Immature natural killer cell (primary cell): Measurements from ENCODE around the gene DNAH8. TPM values are rescaled to one million over a fixed set of nuclear protein-coding genes. Genes with fewer than 3 reads are reported as not detected.
"Not testable (repeated sequence)": the region's sequence is repeated elsewhere in the genome, so short reads cannot be mapped to it uniquely, and the experiment has no call there.

Experiments used
- DNase-seq, 3 donors: peaks; one replicate each; pipeline ENCODE4 v3.0.0; 2022; ENCODE audit warnings: mixed read lengths in 1 of 3
- H3K27ac Mint-ChIP-seq, 6 donors: one replicate each; pipeline ENCODE4 v1.8.0; 2020; ENCODE audit warnings: mixed read lengths in 6 of 6, mild to moderate bottlenecking in 5 of 6, inconsistent platforms in 4 of 6, moderate library complexity in 3 of 6
- H3K27me3 Mint-ChIP-seq, 3 donors: one replicate each; pipeline ENCODE4 v1.8.0; 2020 to 2021; ENCODE audit warnings: low read depth in 3 of 3, mild to moderate bottlenecking in 3 of 3, mixed read lengths in 3 of 3, moderate library complexity in 3 of 3, inconsistent platforms in 1 of 3
- H3K36me3 Mint-ChIP-seq, 3 donors: one replicate each; pipeline ENCODE4 v1.8.0; 2020; ENCODE audit warnings: mixed read lengths in 3 of 3, inconsistent platforms in 2 of 3, mild to moderate bottlenecking in 2 of 3
- H3K4me1 Mint-ChIP-seq, 2 donors: one replicate each; pipeline ENCODE4 v1.8.0; 2020; ENCODE audit warnings: inconsistent platforms in 2 of 2, mild to moderate bottlenecking in 2 of 2, mixed read lengths in 2 of 2, moderate library complexity in 1 of 2
- H3K4me3 Mint-ChIP-seq, 5 donors: one replicate each; pipeline ENCODE4 v1.8.0; 2020; ENCODE audit warnings: mild to moderate bottlenecking in 5 of 5, mixed read lengths in 5 of 5, inconsistent platforms in 3 of 5, moderate library complexity in 3 of 5
- H3K9me3 Mint-ChIP-seq, 6 donors: one replicate each; pipeline ENCODE4 v1.8.0; 2020; ENCODE audit warnings: mild to moderate bottlenecking in 6 of 6, mixed read lengths in 6 of 6, inconsistent platforms in 4 of 6, moderate library complexity in 3 of 6
- polyA plus RNA-seq, 3 donors: library from polyadenylated mRNA; unstranded; fragments of 300-500 nt; fragmentation: Illumina TruSeq; gene quantifications; one replicate each; pipeline ENCODE4 v1.2.3, GENCODE V29; 2021

Gene DNAH8
- polyA plus RNA-seq, 3 donors from 2014 or later, result not detected

DNA sequence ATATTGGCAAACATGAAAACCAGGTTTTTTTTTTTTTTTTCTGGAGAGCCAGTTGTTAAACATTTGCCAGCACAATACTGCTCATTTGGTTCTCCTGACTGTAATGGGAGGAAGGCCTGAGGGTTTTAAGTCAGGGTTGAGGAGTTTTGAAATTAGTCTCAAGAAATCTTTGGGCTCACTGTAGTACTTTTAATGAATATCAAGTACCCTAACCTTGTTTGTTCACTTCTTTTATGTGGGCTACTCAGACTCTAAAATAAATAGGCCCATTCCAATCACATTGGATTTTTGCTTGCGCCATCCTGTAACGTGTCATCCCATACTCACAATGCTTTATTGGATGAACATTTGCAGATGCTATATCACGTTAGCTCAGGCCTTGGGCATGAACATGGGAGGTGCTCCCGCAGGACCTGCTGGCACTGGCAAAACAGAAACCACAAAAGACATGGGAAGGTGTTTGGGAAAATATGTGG, 146.9 kb downstream of the DNAH8 start:
- DNase-seq, result no peak
- H3K4me1 Mint-ChIP-seq, result no peaks in the 10 kb centered on the region
- H3K27ac Mint-ChIP-seq, result no peak overlapping the region
- H3K9me3 Mint-ChIP-seq, result no peaks in the 10 kb centered on the region
- H3K4me3 Mint-ChIP-seq, result no peak overlapping the region
- peaks cover 0 to 4% (median 2%) of the 10 kb centered on the region in 3 donors for H3K27me3 Mint-ChIP-seq
- H3K36me3 Mint-ChIP-seq, result no peaks in the 10 kb centered on the region

DNA sequence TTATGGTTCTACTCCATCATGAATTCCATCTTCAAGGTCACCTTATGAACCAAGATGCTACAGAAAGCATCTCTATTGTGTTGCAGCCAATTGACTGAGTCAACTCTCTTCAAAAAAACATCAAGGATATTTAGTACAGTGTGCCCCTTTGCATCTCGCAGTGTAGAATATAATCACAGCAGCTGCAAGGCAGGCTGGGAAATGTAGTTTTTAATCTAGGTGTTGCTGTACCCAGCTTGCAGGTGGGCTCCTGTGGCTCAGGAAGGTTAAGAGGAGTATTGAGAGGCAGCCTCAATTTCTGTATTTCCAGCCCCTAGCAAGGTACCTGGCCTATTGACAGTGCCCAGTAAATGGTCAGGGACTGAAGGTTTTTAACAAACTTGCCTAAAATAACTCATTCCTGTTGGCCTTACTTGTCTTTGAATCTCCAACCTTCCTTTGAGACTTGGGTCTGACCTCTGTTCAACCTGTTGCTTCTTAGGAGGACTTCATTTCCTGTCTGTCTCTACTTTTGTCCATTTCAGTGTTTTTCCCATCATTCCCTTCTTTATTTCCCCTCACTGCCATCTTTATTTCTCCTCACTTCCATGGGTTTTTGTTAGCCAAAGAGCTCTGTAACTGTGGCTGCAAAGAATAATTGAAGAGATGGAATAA, 150.5 kb downstream of the DNAH8 start:
- no peak for DNase-seq
- Mint-ChIP-seq H3K27me3 (peaks cover 0 to 4% (median 2%) of the 10 kb centered on the region in 3 donors), H3K4me3 (no peak overlapping the region), H3K4me1 (no peaks in the 10 kb centered on the region), H3K27ac (no peak overlapping the region), H3K9me3 (no peaks in the 10 kb centered on the region), H3K36me3 (no peaks in the 10 kb centered on the region)

GRCh38 chr6:38867726-38868125, 152.6 kb downstream of the DNAH8 start:
- no peak for DNase-seq
- no peaks in the 10 kb centered on the region for H3K9me3 Mint-ChIP-seq
- H3K27me3 Mint-ChIP-seq, result peaks cover 0 to 4% (median 2%) of the 10 kb centered on the region in 3 donors
- no peak overlapping the region for H3K27ac Mint-ChIP-seq
- no peak overlapping the region for H3K4me3 Mint-ChIP-seq
- peaks cover 0 to 1% of the 10 kb centered on the region in 2 donors for H3K4me1 Mint-ChIP-seq
- H3K36me3 Mint-ChIP-seq, result no peaks in the 10 kb centered on the region

GRCh38 chr6:38871741-38872568, 156.8 kb downstream of the DNAH8 start:
- Mint-ChIP-seq H3K4me3 (no peak overlapping the region), H3K36me3 (peaks cover 0 to 4% (median 0%) of the 10 kb centered on the region in 3 donors), H3K4me1 (peaks cover 25 to 26% of the 10 kb centered on the region in 2 donors), H3K27ac (peak overlapping the region in 1 of 6 donors; percentile 25), H3K9me3 (no peaks in the 10 kb centered on the region), H3K27me3 (peaks cover 0 to 4% (median 0%) of the 10 kb centered on the region in 3 donors)
- DNase-seq, result peak; percentile 45 to 66 (median 55)

GRCh38 chr6:38873001-38873400, 157.9 kb downstream of the DNAH8 start:
- Mint-ChIP-seq H3K4me1 (peaks cover 35 to 37% of the 10 kb centered on the region in 2 donors), H3K36me3 (peaks cover 0 to 4% (median 0%) of the 10 kb centered on the region in 3 donors), H3K27ac (no peak overlapping the region), H3K27me3 (peaks cover 0 to 4% (median 3%) of the 10 kb centered on the region in 3 donors), H3K4me3 (no peak overlapping the region), H3K9me3 (no peaks in the 10 kb centered on the region)
- DNase-seq, result no peak

- H3K4me3 Mint-ChIP-seq, DNase-seq, H3K9me3 Mint-ChIP-seq, H3K36me3 Mint-ChIP-seq, H3K27me3 Mint-ChIP-seq, H3K27ac Mint-ChIP-seq: not testable (repeated sequence)
- peaks cover 36 to 39% of the 10 kb centered on the region in 2 donors for H3K4me1 Mint-ChIP-seq
Observed at GRCh38 chr6:38873816-38874215, 158.7 kb downstream of the DNAH8 start.

DNA sequence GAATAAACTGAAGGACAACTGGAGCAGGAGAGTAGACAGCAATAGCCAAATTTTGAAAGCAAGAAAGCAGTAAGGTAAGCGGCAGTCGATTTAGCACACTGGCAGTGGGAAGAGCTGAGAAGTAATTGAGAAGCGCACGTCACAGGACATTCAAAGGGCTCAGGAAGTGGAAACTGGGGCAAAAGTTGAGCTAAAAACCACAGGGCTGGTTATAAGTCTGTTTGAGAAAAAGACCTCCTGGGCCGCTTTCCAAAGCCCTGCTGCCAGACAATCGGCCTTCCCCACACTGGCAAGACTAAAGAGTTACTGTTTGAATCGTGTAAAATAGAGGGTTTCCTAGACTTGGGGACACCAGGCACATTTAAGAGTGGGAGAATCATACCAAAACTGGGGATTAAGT, 161.4 kb downstream of the DNAH8 start:
- peak overlapping the region; percentile 91 to 100 (median 96) for H3K27ac Mint-ChIP-seq
- H3K27me3 Mint-ChIP-seq, result peaks cover 0 to 4% (median 1%) of the 10 kb centered on the region in 3 donors
- H3K4me1 Mint-ChIP-seq, result peaks cover 36 to 39% of the 10 kb centered on the region in 2 donors

DNA sequence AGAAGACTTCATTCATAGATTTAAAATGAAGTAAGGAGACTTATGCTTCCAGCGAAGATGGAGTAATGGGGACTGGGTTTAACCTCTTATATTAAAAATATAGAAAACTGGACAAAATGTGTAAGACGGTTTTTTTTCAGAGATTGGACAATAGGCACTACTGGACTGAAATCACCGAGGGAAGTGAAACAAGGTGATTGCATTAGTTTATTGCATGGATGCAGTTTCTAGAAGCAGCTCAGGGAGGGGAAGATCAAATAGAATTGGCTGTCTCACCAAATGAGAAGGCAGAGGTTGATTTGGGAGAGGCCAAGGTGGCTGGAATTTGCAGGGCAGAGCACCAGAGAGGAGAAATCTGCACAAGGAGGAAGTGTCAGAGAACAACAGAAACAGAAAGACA, 162.6 kb downstream of the DNAH8 start:
- H3K36me3 Mint-ChIP-seq, result peaks cover 0 to 10% (median 4%) of the 10 kb centered on the region in 3 donors
- peaks cover 35 to 39% of the 10 kb centered on the region in 2 donors for H3K4me1 Mint-ChIP-seq
- peaks cover 0 to 5% (median 2%) of the 10 kb centered on the region in 6 donors for H3K9me3 Mint-ChIP-seq
- peaks cover 0 to 4% (median 1%) of the 10 kb centered on the region in 3 donors for H3K27me3 Mint-ChIP-seq
- H3K27ac Mint-ChIP-seq, result peak overlapping the region; percentile 70 to 100 (median 96)
- peak overlapping the region in 3 of 5 donors; percentile 25 to 83 (median 41) for H3K4me3 Mint-ChIP-seq
- DNase-seq, result no peak

More for the DNA sequence above, 161.4 kb downstream of the DNAH8 start:
- Mint-ChIP-seq H3K9me3 (peaks cover 0 to 5% (median 2%) of the 10 kb centered on the region in 6 donors), H3K4me3 (peak overlapping the region; percentile 73 to 86 (median 83)), H3K36me3 (peaks cover 0 to 10% (median 4%) of the 10 kb centered on the region in 3 donors)
- peak; percentile 23 to 79 (median 57) for DNase-seq

DNA sequence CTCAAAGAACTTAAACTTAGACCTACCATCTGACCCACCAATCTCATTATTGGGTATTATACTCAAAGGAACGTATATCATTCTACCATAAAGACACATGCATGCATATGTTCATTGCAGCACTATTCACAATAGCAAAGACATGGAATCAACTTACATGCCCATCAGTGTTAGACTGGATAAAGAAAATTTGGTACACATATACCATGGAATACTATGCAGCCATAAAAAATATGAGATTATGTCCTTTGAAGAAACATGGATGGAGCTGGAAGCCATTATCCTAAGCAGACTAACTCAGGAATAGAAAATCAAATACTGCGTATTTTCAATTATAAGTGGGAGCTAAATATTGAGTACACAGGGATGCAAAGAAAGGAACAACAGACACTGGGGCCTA, 167.0 kb downstream of the DNAH8 start:
- DNase-seq, result no peak
- Mint-ChIP-seq H3K9me3 (peaks cover 0 to 5% (median 2%) of the 10 kb centered on the region in 6 donors), H3K4me1 (peaks cover 9 to 11% of the 10 kb centered on the region in 2 donors), H3K27me3 (peaks cover 0 to 4% (median 1%) of the 10 kb centered on the region in 3 donors), H3K27ac (no peak overlapping the region), H3K36me3 (peaks cover 0 to 6% (median 4%) of the 10 kb centered on the region in 3 donors), H3K4me3 (no peak overlapping the region)

GRCh38 chr6:38897507-38897906, 182.4 kb downstream of the DNAH8 start:
- H3K4me1 Mint-ChIP-seq, result no peaks in the 10 kb centered on the region
- H3K27me3 Mint-ChIP-seq, result peaks cover 0 to 8% (median 2%) of the 10 kb centered on the region in 3 donors
- no peaks in the 10 kb centered on the region for H3K9me3 Mint-ChIP-seq
- H3K27ac Mint-ChIP-seq, result no peak overlapping the region
- no peaks in the 10 kb centered on the region for H3K36me3 Mint-ChIP-seq
- DNase-seq, result no peak
- H3K4me3 Mint-ChIP-seq, result no peak overlapping the region

GRCh38 chr6:38901802-38902522, 186.9 kb downstream of the DNAH8 start:
- H3K4me1 Mint-ChIP-seq, result no peaks in the 10 kb centered on the region
- no peak overlapping the region for H3K4me3 Mint-ChIP-seq
- no peaks in the 10 kb centered on the region for H3K9me3 Mint-ChIP-seq

DNA sequence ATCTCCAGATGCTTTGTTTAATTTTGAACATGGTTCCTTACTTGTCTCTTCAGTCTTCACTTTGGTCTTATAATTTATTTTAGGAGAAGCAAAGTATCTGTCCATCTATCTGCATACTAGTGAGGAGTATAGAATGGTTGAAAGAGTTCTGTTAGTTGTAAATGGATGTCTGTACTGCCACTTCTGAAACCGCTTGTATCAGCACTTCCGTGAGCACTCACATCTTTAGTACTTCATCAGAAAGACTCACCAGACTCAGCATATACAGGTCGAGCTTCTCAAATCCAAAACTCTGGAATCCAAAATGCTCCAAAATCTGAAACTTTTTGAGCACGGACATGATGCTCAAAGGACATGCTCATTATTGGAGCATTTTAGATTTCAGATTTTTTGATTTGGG, 191.5 kb downstream of the DNAH8 start:
- H3K27ac Mint-ChIP-seq, result no peak overlapping the region
- no peaks in the 10 kb centered on the region for H3K9me3 Mint-ChIP-seq
- peaks cover 0 to 4% (median 2%) of the 10 kb centered on the region in 3 donors for H3K27me3 Mint-ChIP-seq
- H3K36me3 Mint-ChIP-seq, result no peaks in the 10 kb centered on the region
- no peaks in the 10 kb centered on the region for H3K4me1 Mint-ChIP-seq
- H3K4me3 Mint-ChIP-seq, result no peak overlapping the region
- DNase-seq, result no peak

More at GRCh38 chr6:38901802-38902522, 186.9 kb downstream of the DNAH8 start:
- Mint-ChIP-seq H3K36me3 (no peaks in the 10 kb centered on the region), H3K27ac (no peak overlapping the region), H3K27me3 (peaks cover 0 to 4% (median 0%) of the 10 kb centered on the region in 3 donors)
- no peak for DNase-seq

GRCh38 chr6:38907264-38907663, 192.2 kb downstream of the DNAH8 start:
- Mint-ChIP-seq H3K27ac (no peak overlapping the region), H3K4me3 (no peak overlapping the region), H3K4me1 (no peaks in the 10 kb centered on the region), H3K9me3 (no peaks in the 10 kb centered on the region), H3K36me3 (no peaks in the 10 kb centered on the region), H3K27me3 (peaks cover 0 to 4% (median 2%) of the 10 kb centered on the region in 3 donors)
- no peak for DNase-seq
